ENCODE results near the gene DAND5.
"Not testable (repeated sequence)": the region's sequence is repeated elsewhere in the genome, so short reads cannot be mapped to it uniquely, and the experiment has no call there.

The DAND5 gene

GRCh38 chr19:12974301-12975220 lies 5.2 kb downstream of the DAND5 start:
- TF ChIP-seq ZFX (IDR thresholded peaks at IDR 0.05; ENCODE audit: borderline replicate concordance) (no peak), CTCF (IDR thresholded peaks at IDR 0.05) (no peak)
- H3K27ac ChIP-seq: no peak overlapping the region

- TF ChIP-seq CTCF (IDR thresholded peaks at IDR 0.05): no peak
- TF ChIP-seq ZFX (IDR thresholded peaks at IDR 0.05; ENCODE audit: borderline replicate concordance): no peak
- no peak overlapping the region for H3K27ac ChIP-seq
These were observed 5.9 kb downstream of the DAND5 start for GRCh38 chr19:12975221-12975741.

- not testable (repeated sequence) for H3K27ac ChIP-seq
These were observed 6.7 kb downstream of the DAND5 start for GRCh38 chr19:12976109-12976508.

GRCh38 chr19:12979974-12980373 lies 10.6 kb downstream of the DAND5 start:
- no peak overlapping the region for H3K27ac ChIP-seq

DNA sequence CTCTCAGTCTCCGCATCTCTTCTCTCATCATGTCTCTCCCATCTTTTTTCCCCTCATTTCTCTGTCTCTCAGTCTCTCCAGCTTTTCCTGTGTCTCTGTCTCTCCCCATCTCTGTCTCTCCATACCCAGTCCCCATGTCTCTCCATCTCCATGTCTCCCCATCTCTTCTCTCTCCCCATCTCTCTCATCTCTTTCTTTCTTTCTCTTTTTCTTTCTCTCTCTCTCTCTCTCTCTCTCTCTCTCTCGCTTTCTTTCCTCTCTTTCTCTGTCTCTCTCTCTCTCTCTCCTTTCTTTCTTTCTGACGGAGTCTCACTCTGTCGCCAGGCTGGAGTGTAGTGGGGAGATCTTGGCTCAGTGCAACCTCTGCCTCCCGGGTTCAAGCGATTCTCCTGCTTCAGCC lies 13.3 kb downstream of the DAND5 start:
- TF ChIP-seq CTCF (IDR thresholded peaks at IDR 0.05) (no peak), ZFX (IDR thresholded peaks at IDR 0.05; ENCODE audit: borderline replicate concordance) (no peak)
- H3K27ac ChIP-seq: no peak overlapping the region

More at GRCh38 chr19:12979974-12980373, 10.6 kb downstream of the DAND5 start:
- no peak for TF ChIP-seq CTCF (IDR thresholded peaks at IDR 0.05)
- TF ChIP-seq ZFX (IDR thresholded peaks at IDR 0.05; ENCODE audit: borderline replicate concordance): no peak

DNA sequence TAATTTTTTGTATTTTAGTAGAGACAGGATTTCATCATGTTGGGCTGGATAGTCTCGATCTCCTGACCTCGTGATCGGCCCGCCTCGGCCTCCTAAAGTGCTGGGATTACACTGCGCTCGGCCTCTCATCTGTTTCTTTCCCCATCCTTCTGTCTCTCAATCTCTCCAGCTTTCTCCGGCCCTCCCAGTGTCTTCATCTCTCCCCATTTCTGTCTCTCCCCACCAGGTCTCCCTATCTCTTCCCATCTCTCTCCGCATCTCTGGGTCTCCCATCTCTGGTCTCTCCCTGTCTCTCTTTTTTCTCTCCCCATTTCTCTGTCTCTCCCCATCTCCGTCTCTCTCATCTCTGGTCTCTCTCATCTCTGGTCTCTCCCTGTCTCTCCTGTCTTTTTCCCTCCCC lies 13.7 kb downstream of the DAND5 start:
- TF ChIP-seq CTCF (IDR thresholded peaks at IDR 0.05): no peak
- TF ChIP-seq ZFX (IDR thresholded peaks at IDR 0.05; ENCODE audit: borderline replicate concordance): no peak
- no peak overlapping the region for H3K27ac ChIP-seq

DNA sequence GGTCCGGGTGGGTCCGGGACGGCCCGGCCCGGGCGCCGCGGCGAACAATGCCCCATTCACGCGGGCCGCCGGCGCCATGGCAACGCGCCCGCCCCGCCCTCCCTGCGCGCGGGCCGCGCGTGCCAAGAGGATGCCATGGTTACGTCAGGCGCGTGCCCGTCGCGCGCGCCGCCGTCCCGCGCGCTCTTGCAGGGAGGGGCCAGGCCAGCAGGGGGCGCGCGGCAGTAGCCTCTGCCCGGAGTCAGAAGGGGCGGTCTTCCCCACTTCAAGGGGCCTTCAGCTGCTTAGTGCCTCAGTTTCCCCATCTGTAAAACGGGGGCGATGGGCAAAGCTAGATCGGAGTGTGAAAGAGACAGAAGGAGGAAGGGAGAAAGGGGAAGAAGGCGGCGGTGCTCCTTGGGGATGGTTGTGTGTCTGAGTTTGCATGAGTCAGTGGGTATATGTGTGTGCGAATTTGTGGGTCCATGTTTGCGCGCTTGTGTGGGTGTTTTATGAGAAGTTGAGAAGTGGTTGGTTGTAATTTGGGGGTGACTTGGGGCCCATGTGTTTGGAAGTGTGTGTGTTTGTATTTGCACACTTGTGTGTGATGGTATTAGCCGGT lies 14.3 kb downstream of the DAND5 start:
- H3K27ac ChIP-seq: 0 out of 2 replicates have a peak overlapping the region, but pooled peaks have one; percentile 60
- TF ChIP-seq ZFX (IDR thresholded peaks at IDR 0.05; ENCODE audit: borderline replicate concordance): no peak
- peak; percentile 97 for TF ChIP-seq CTCF (IDR thresholded peaks at IDR 0.05)
